ENCODE measurements around the gene TNFAIP8L1.

Gene TNFAIP8L1

GRCh38 chr19:4620675-4621074, 18.6 kb upstream of the TNFAIP8L1 start:
- TF ChIP-seq CSDC2 (CRISPR knock-in tag; IDR thresholded peaks at IDR 0.05) (no peak), RARB (CRISPR knock-in tag; IDR thresholded peaks at IDR 0.05) (no peak), ZC3H10 (CRISPR knock-in tag; IDR thresholded peaks at IDR 0.05) (no peak), ESRRG (CRISPR knock-in tag; IDR thresholded peaks at IDR 0.05) (no peak), TSHZ2 (CRISPR knock-in tag; IDR thresholded peaks at IDR 0.05) (no peak), ZNF565 (CRISPR knock-in tag; conservative IDR thresholded peaks at IDR 0.05; ENCODE audit: low read depth) (no peak), BACH2 (CRISPR knock-in tag; IDR thresholded peaks at IDR 0.05; ENCODE audit: borderline replicate concordance) (no peak), ISL1 (CRISPR knock-in tag; IDR thresholded peaks at IDR 0.05) (no peak), ZFP30 (CRISPR knock-in tag; IDR thresholded peaks at IDR 0.05) (no peak), PATZ1 (CRISPR knock-in tag; IDR thresholded peaks at IDR 0.05; ENCODE audit: borderline replicate concordance) (no peak), SNAI2 (CRISPR knock-in tag; IDR thresholded peaks at IDR 0.05) (no peak), ARNTL (CRISPR knock-in tag; IDR thresholded peaks at IDR 0.05; ENCODE audit: borderline replicate concordance, low read depth) (no peak), TOX (CRISPR knock-in tag; IDR thresholded peaks at IDR 0.05; ENCODE audit: borderline replicate concordance) (no peak), ZNF8 (CRISPR knock-in tag; IDR thresholded peaks at IDR 0.05) (no peak), CSRNP3 (CRISPR knock-in tag; IDR thresholded peaks at IDR 0.05) (no peak), ZNF70 (CRISPR knock-in tag; IDR thresholded peaks at IDR 0.05) (no peak)
- ATAC-seq, result no peak

- peak; percentile 55 for ATAC-seq
Observed at GRCh38 chr19:4622695-4623421, 16.5 kb upstream of the TNFAIP8L1 start.

More at GRCh38 chr19:4622695-4623421, 16.5 kb upstream of the TNFAIP8L1 start:
- no peak for TF ChIP-seq ZFP3 (CRISPR knock-in tag; IDR thresholded peaks at IDR 0.05)
- TF ChIP-seq POU6F1 (CRISPR knock-in tag; IDR thresholded peaks at IDR 0.05; ENCODE audit: borderline replicate concordance, low read depth), result no peak
- no peak for TF ChIP-seq ZFP30 (CRISPR knock-in tag; IDR thresholded peaks at IDR 0.05)
- TF ChIP-seq OSR1 (CRISPR knock-in tag; IDR thresholded peaks at IDR 0.05), result no peak
- TF ChIP-seq ZNF70 (CRISPR knock-in tag; IDR thresholded peaks at IDR 0.05), result no peak
- TF ChIP-seq ARNTL (CRISPR knock-in tag; IDR thresholded peaks at IDR 0.05; ENCODE audit: borderline replicate concordance, low read depth), result no peak
- TF ChIP-seq RARB (CRISPR knock-in tag; IDR thresholded peaks at IDR 0.05), result no peak
- no peak for TF ChIP-seq CSDC2 (CRISPR knock-in tag; IDR thresholded peaks at IDR 0.05)
- TF ChIP-seq PATZ1 (CRISPR knock-in tag; IDR thresholded peaks at IDR 0.05; ENCODE audit: borderline replicate concordance), result no peak
- TF ChIP-seq ZNF8 (CRISPR knock-in tag; IDR thresholded peaks at IDR 0.05), result no peak
- TF ChIP-seq CREB5 (CRISPR knock-in tag; IDR thresholded peaks at IDR 0.05; ENCODE audit: low read depth), result no peak
- TF ChIP-seq ZNF565 (CRISPR knock-in tag; conservative IDR thresholded peaks at IDR 0.05; ENCODE audit: low read depth), result no peak
- TF ChIP-seq GLIS3 (CRISPR knock-in tag; IDR thresholded peaks at IDR 0.05), result no peak

Measured in SK-N-SH treated with all-trans-retinoic acid at 6 μM for 48 hours (cell line).